GM23338 (cell line): ENCODE measurements around the gene PLCH2. TPM values are rescaled to one million over a fixed set of nuclear protein-coding genes. Genes with fewer than 3 reads are reported as not detected.

Source experiments
- ATAC-seq: fragments of 200-7000 bp; cut with Tn5 transposase; 3 replicates; pipeline ENCODE4 v1.9.1; 2020
- DNase-seq: peaks from one replicate; pipeline ENCODE4 v3.0.0-alpha.2; 2015; ENCODE audit warnings: low spot score
- H2AFZ ChIP-seq: fragments of 200-600 bp; sonication (generic); 2 replicates; pipeline ENCODE4 v1.8.0; 2016; ENCODE audit warnings: antibody characterized with exemption, mild to moderate bottlenecking, moderate library complexity
- H3F3A ChIP-seq: fragments of 200-600 bp; sonication (generic); replicated peaks from 2 replicates; pipeline ENCODE4 v1.8.0; 2017; ENCODE audit warnings: antibody characterized with exemption, mixed run types, low read depth
- H3K27ac ChIP-seq: fragments of 200-600 bp; sonication (generic); 2 replicates; pipeline ENCODE4 v1.6.1; 2016; ENCODE audit warnings: low read depth
- H3K27me3 ChIP-seq: fragments of 200-600 bp; sonication (generic); 2 replicates; pipeline ENCODE4 v1.8.0; 2016; ENCODE audit warnings: mild to moderate bottlenecking, mixed run types, moderate library complexity; ENCODE audit not compliant: insufficient read depth
- H3K36me3 ChIP-seq: fragments of 200-600 bp; sonication (generic); 2 replicates; pipeline ENCODE4 v1.8.0; 2016; ENCODE audit warnings: mild to moderate bottlenecking; ENCODE audit not compliant: insufficient read depth
- H3K4me1 ChIP-seq: fragments of 200-600 bp; sonication (generic); 2 replicates; pipeline ENCODE4 v1.8.0; 2016; ENCODE audit warnings: mild to moderate bottlenecking, moderate library complexity; ENCODE audit not compliant: insufficient read depth
- H3K4me2 ChIP-seq: fragments of 200-600 bp; sonication (generic); 2 replicates; pipeline ENCODE4 v1.7.1; 2017; ENCODE audit warnings: mixed run types
- H3K4me3 ChIP-seq: fragments of 200-600 bp; sonication (generic); 2 replicates; pipeline ENCODE4 v1.6.1; 2016; ENCODE audit warnings: mixed run types
- H3K79me2 ChIP-seq: fragments of 200-600 bp; sonication (generic); replicated peaks from 2 replicates; pipeline ENCODE4 v1.8.0; 2017; ENCODE audit warnings: mild to moderate bottlenecking; ENCODE audit not compliant: insufficient read depth
- H3K9me2 ChIP-seq: fragments of 200-600 bp; sonication (generic); 2 replicates; pipeline ENCODE4 v1.8.0; 2017; ENCODE audit not compliant: insufficient read depth
- H4K20me1 ChIP-seq: fragments of 200-600 bp; sonication (generic); replicated peaks from 2 replicates; pipeline ENCODE4 v1.8.0; 2017; ENCODE audit warnings: mild to moderate bottlenecking; ENCODE audit not compliant: insufficient read depth
- H3K27ac Mint-ChIP-seq: 2 replicates; pipeline ENCODE4 v1.8.0; 2020; ENCODE audit warnings: inconsistent platforms, mild to moderate bottlenecking, moderate library complexity, mixed read lengths
- H3K27me3 Mint-ChIP-seq: 3 replicates; pipeline ENCODE4 v1.8.0; 2022; ENCODE audit warnings: low read depth, mild to moderate bottlenecking, moderate library complexity, mixed read lengths, inconsistent platforms; ENCODE audit not compliant: insufficient read depth, poor library complexity
- H3K36me3 Mint-ChIP-seq: 3 replicates; pipeline ENCODE4 v1.8.0; 2021; ENCODE audit warnings: low read depth, mild to moderate bottlenecking, inconsistent platforms, moderate library complexity, mixed read lengths
- H3K4me1 Mint-ChIP-seq: 3 replicates; pipeline ENCODE4 v1.8.0; 2020; ENCODE audit warnings: mild to moderate bottlenecking, inconsistent platforms, mixed read lengths
- H3K4me3 Mint-ChIP-seq: 3 replicates; pipeline ENCODE4 v1.8.0; 2021; ENCODE audit warnings: moderate library complexity, mild to moderate bottlenecking, inconsistent platforms, mixed read lengths
- H3K9me3 Mint-ChIP-seq: 3 replicates; pipeline ENCODE4 v1.8.0; 2020; ENCODE audit warnings: moderate library complexity, mild to moderate bottlenecking, inconsistent platforms, mixed read lengths
- CREB1 ChIP-seq: fragments of 250-450 bp; sonication (Bioruptor Pico); IDR thresholded peaks from 2 replicates; pipeline ENCODE4 v1.5.0; 2020; ENCODE audit warnings: low read depth, mild to moderate bottlenecking, moderate library complexity
- EZH2 ChIP-seq: fragments of 200-600 bp; sonication (generic); IDR thresholded peaks from one replicate; pipeline ENCODE4 v1.8.0; 2017; ENCODE audit warnings: antibody characterized with exemption, mild to moderate bottlenecking, low read depth; ENCODE audit not compliant: unreplicated experiment
- EZH2phosphoT487 ChIP-seq: fragments of 200-600 bp; sonication (generic); IDR thresholded peaks from one replicate; pipeline ENCODE4 v1.8.1; 2018; ENCODE audit warnings: antibody characterized with exemption; ENCODE audit not compliant: unreplicated experiment
- JUNB ChIP-seq: IDR thresholded peaks from one replicate; pipeline ENCODE4 v1.6.1; 2016; ENCODE audit warnings: antibody characterized with exemption; ENCODE audit not compliant: unreplicated experiment
- NANOG ChIP-seq: IDR thresholded peaks from 2 replicates; pipeline ENCODE4 v1.6.1; 2016; ENCODE audit warnings: antibody characterized with exemption, borderline replicate concordance
- POLR2AphosphoS5 ChIP-seq: IDR thresholded peaks from 2 replicates; pipeline ENCODE4 v1.6.1; 2016; ENCODE audit warnings: antibody characterized with exemption, low read depth
- STAT1 ChIP-seq: IDR thresholded peaks from one replicate; pipeline ENCODE4 v1.6.1; 2016; ENCODE audit warnings: antibody characterized with exemption; ENCODE audit not compliant: unreplicated experiment
- ZNF114 ChIP-seq: fragments of 250-450 bp; sonication (Bioruptor Pico); IDR thresholded peaks from 2 replicates; pipeline ENCODE4 v1.5.0; 2020; ENCODE audit warnings: mild to moderate bottlenecking, moderate library complexity
- ZNF331 ChIP-seq: fragments of 250-450 bp; sonication (Bioruptor Pico); IDR thresholded peaks from 2 replicates; pipeline ENCODE4 v1.5.0; 2020; ENCODE audit warnings: low read depth, mild to moderate bottlenecking, moderate library complexity
- polyA plus RNA-seq: library from polyadenylated mRNA; unstranded; fragments of >200 nt; fragmentation: Nextera tagmentation; extraction: Ambion mirVana; gene quantifications from 2 replicates; pipeline ENCODE4 v1.2.1, GENCODE V29; 2016
- total RNA-seq: library from RNA; depleted of rRNA; stranded (reverse); fragments of >200 nt; shearing (Covaris generic); gene quantifications from 2 replicates; pipeline ENCODE4 v1.2.3, GENCODE V29; 2014
- TF ChIP-seq, protein P1 (sequence below): fragments of 250-450 bp; sonication (Bioruptor Pico); IDR thresholded peaks from 2 replicates; pipeline ENCODE4 v1.5.0; 2020; ENCODE audit warnings: mild to moderate bottlenecking, moderate library complexity
- TF ChIP-seq, protein P2 (sequence below): IDR thresholded peaks from one replicate; pipeline ENCODE4 v1.6.1; 2018; ENCODE audit warnings: antibody characterized with exemption; ENCODE audit not compliant: unreplicated experiment
- TF ChIP-seq, protein P3 (sequence below), 2 experiments: fragments of 200-600 bp in 1 of 2; sonication (generic) in 1 of 2; conservative IDR thresholded peaks; 2 replicates each; pipeline versions ENCODE4 v1.5.1 to v1.6.1; 2016 to 2017; ENCODE audit warnings: antibody characterized with exemption in 2 of 2, low read depth in 2 of 2, mild to moderate bottlenecking in 2 of 2, moderate library complexity in 1 of 2
- TF ChIP-seq, protein P4 (sequence below): IDR thresholded peaks from 2 replicates; pipeline ENCODE4 v1.6.1; 2016; ENCODE audit warnings: antibody characterized with exemption

The PLCH2 gene
- total and polyA plus RNA-seq, 2 experiments from 2014 or later: 0.31 TPM; not detected in 1

DNA sequence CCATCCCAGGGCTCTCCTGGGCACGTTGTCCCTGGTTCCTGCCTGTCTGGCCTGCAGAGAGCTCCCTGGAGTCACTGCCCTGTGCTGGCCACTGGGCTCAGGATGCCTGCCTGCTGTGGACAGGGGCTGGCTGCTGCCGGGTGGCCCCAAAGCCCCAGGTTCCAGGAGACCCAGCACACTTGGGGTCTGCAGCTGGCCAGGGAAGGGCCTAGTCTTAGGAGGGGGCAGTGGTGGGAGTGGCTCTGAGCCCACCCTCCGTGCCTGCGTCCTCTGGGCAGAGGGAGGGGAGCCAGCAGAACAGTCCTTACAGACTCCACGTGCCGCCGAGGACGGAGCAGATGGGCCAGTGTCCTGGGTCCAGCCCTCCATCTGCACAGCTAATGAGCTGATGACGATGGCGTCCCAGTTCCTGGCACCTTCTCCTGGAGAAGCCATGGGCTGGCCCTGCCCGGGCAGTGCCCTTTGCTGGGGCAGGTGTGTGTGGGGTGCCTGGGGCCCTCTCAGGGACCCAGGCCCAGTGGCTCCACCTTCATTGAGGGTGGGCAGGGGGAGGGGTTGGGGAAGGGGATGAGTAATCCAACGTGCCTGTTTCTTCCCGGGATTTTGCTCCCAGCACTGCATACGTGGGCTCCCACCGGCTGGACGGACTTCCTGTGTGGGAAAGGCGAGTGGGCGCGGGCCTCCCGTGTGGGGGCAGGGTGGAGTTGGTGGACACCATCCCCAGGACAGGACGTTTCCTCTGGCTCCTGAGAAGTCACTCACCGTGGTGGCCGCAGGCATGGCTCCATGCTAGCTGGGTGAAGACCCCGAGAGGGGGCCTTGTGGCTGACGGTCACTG, 6.8 kb upstream of the PLCH2 start:
- no peaks in the 10 kb centered on the region for H3K9me3 Mint-ChIP-seq
- no peak overlapping the region for H3K27ac ChIP-seq
- no peak overlapping the region for H3K4me2 ChIP-seq
- H2AFZ ChIP-seq: no peak overlapping the region
- no peak overlapping the region for H3K4me3 ChIP-seq
- H3K27me3 Mint-ChIP-seq: peaks cover 8% of the 10 kb centered on the region
- no peaks in the 10 kb centered on the region for H3K79me2 ChIP-seq
- no peaks in the 10 kb centered on the region for H3K4me1 Mint-ChIP-seq
- H3K4me3 Mint-ChIP-seq: no peak overlapping the region
- no peak overlapping the region for H3K27ac Mint-ChIP-seq
- no peaks in the 10 kb centered on the region for H3K9me2 ChIP-seq
- H3K36me3 ChIP-seq: no peaks in the 10 kb centered on the region
- ATAC-seq (no peak), DNase-seq (no peak)
- TF ChIP-seq, protein P1, sequence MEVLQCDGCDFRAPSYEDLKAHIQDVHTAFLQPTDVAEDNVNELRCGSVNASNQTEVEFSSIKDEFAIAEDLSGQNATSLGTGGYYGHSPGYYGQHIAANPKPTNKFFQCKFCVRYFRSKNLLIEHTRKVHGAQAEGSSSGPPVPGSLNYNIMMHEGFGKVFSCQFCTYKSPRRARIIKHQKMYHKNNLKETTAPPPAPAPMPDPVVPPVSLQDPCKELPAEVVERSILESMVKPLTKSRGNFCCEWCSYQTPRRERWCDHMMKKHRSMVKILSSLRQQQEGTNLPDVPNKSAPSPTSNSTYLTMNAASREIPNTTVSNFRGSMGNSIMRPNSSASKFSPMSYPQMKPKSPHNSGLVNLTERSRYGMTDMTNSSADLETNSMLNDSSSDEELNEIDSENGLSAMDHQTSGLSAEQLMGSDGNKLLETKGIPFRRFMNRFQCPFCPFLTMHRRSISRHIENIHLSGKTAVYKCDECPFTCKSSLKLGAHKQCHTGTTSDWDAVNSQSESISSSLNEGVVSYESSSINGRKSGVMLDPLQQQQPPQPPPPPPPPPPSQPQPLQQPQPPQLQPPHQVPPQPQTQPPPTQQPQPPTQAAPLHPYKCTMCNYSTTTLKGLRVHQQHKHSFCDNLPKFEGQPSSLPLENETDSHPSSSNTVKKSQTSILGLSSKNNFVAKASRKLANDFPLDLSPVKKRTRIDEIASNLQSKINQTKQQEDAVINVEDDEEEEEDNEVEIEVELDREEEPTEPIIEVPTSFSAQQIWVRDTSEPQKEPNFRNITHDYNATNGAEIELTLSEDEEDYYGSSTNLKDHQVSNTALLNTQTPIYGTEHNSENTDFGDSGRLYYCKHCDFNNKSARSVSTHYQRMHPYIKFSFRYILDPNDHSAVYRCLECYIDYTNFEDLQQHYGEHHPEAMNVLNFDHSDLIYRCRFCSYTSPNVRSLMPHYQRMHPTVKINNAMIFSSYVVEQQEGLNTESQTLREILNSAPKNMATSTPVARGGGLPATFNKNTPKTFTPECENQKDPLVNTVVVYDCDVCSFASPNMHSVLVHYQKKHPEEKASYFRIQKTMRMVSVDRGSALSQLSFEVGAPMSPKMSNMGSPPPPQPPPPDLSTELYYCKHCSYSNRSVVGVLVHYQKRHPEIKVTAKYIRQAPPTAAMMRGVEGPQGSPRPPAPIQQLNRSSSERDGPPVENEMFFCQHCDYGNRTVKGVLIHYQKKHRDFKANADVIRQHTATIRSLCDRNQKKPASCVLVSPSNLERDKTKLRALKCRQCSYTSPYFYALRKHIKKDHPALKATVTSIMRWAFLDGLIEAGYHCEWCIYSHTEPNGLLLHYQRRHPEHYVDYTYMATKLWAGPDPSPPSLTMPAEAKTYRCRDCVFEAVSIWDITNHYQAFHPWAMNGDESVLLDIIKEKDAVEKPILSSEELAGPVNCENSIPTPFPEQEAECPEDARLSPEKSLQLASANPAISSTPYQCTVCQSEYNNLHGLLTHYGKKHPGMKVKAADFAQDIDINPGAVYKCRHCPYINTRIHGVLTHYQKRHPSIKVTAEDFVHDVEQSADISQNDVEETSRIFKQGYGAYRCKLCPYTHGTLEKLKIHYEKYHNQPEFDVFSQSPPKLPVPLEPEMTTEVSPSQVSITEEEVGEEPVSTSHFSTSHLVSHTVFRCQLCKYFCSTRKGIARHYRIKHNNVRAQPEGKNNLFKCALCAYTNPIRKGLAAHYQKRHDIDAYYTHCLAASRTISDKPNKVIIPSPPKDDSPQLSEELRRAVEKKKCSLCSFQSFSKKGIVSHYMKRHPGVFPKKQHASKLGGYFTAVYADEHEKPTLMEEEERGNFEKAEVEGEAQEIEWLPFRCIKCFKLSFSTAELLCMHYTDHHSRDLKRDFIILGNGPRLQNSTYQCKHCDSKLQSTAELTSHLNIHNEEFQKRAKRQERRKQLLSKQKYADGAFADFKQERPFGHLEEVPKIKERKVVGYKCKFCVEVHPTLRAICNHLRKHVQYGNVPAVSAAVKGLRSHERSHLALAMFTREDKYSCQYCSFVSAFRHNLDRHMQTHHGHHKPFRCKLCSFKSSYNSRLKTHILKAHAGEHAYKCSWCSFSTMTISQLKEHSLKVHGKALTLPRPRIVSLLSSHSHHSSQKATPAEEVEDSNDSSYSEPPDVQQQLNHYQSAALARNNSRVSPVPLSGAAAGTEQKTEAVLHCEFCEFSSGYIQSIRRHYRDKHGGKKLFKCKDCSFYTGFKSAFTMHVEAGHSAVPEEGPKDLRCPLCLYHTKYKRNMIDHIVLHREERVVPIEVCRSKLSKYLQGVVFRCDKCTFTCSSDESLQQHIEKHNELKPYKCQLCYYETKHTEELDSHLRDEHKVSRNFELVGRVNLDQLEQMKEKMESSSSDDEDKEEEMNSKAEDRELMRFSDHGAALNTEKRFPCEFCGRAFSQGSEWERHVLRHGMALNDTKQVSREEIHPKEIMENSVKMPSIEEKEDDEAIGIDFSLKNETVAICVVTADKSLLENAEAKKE (CRISPR knock-in tag): no peak
- TF ChIP-seq, protein P2, sequence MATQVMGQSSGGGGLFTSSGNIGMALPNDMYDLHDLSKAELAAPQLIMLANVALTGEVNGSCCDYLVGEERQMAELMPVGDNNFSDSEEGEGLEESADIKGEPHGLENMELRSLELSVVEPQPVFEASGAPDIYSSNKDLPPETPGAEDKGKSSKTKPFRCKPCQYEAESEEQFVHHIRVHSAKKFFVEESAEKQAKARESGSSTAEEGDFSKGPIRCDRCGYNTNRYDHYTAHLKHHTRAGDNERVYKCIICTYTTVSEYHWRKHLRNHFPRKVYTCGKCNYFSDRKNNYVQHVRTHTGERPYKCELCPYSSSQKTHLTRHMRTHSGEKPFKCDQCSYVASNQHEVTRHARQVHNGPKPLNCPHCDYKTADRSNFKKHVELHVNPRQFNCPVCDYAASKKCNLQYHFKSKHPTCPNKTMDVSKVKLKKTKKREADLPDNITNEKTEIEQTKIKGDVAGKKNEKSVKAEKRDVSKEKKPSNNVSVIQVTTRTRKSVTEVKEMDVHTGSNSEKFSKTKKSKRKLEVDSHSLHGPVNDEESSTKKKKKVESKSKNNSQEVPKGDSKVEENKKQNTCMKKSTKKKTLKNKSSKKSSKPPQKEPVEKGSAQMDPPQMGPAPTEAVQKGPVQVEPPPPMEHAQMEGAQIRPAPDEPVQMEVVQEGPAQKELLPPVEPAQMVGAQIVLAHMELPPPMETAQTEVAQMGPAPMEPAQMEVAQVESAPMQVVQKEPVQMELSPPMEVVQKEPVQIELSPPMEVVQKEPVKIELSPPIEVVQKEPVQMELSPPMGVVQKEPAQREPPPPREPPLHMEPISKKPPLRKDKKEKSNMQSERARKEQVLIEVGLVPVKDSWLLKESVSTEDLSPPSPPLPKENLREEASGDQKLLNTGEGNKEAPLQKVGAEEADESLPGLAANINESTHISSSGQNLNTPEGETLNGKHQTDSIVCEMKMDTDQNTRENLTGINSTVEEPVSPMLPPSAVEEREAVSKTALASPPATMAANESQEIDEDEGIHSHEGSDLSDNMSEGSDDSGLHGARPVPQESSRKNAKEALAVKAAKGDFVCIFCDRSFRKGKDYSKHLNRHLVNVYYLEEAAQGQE: no peak
- TF ChIP-seq ZNF331: no peak
- TF ChIP-seq, protein P3, sequence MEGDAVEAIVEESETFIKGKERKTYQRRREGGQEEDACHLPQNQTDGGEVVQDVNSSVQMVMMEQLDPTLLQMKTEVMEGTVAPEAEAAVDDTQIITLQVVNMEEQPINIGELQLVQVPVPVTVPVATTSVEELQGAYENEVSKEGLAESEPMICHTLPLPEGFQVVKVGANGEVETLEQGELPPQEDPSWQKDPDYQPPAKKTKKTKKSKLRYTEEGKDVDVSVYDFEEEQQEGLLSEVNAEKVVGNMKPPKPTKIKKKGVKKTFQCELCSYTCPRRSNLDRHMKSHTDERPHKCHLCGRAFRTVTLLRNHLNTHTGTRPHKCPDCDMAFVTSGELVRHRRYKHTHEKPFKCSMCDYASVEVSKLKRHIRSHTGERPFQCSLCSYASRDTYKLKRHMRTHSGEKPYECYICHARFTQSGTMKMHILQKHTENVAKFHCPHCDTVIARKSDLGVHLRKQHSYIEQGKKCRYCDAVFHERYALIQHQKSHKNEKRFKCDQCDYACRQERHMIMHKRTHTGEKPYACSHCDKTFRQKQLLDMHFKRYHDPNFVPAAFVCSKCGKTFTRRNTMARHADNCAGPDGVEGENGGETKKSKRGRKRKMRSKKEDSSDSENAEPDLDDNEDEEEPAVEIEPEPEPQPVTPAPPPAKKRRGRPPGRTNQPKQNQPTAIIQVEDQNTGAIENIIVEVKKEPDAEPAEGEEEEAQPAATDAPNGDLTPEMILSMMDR (conservative IDR thresholded peaks at IDR 0.05; ENCODE audit: low read depth in 2 of 2): no peak
- TF ChIP-seq POLR2AphosphoS5: no peak
- TF ChIP-seq ZNF114 (CRISPR knock-in tag): no peak
- TF ChIP-seq CREB1 (CRISPR knock-in tag): no peak
- TF ChIP-seq STAT1: no peak
- TF ChIP-seq NANOG: no peak
- TF ChIP-seq EZH2: no peak
- no peak for TF ChIP-seq JUNB
- TF ChIP-seq, protein P4, sequence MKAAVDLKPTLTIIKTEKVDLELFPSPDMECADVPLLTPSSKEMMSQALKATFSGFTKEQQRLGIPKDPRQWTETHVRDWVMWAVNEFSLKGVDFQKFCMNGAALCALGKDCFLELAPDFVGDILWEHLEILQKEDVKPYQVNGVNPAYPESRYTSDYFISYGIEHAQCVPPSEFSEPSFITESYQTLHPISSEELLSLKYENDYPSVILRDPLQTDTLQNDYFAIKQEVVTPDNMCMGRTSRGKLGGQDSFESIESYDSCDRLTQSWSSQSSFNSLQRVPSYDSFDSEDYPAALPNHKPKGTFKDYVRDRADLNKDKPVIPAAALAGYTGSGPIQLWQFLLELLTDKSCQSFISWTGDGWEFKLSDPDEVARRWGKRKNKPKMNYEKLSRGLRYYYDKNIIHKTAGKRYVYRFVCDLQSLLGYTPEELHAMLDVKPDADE: no peak
- no peak for TF ChIP-seq EZH2phosphoT487
- no peaks in the 10 kb centered on the region for H3K27me3 ChIP-seq
- no peaks in the 10 kb centered on the region for H3K36me3 Mint-ChIP-seq
- no peaks in the 10 kb centered on the region for H3F3A ChIP-seq
- no peaks in the 10 kb centered on the region for H3K4me1 ChIP-seq
- H4K20me1 ChIP-seq: no peaks in the 10 kb centered on the region
